DMS53 treated with DMSO at 0.1 percent for 48 hours (cell line): ENCODE measurements around the gene LIPM.

Experiments
- DNase-seq: peaks from one replicate; lab custom pipeline; 2025; ENCODE audit not compliant: unreplicated experiment; lab: John Stamatoyannopoulos, UW

The LIPM gene

GRCh38 chr10:88802523-88803285, at the start of gene LIPM:
TSS of gene LIPM (plus strand) at chr10:88802730. CDS start at chr10:88802897, 167 bp downstream.
- DNase-seq, result no peak

- no peak for DNase-seq
Measured at GRCh38 chr10:88754287-88754686, 48.2 kb upstream of the LIPM start.

GRCh38 chr10:88755753-88756152, 46.8 kb upstream of the LIPM start:
- no peak for DNase-seq

GRCh38 chr10:88756660-88757059, 45.9 kb upstream of the LIPM start:
- DNase-seq, result no peak

- no peak for DNase-seq
Measured at GRCh38 chr10:88759366-88760101, 43.0 kb upstream of the LIPM start, which contains the start of gene LIPN. TSS of gene LIPN (plus strand) at chr10:88760020. CDS start at chr10:88761406, 1,386 bp downstream.

- DNase-seq, result no peak
Measured at GRCh38 chr10:88762906-88763305, 39.6 kb upstream of the LIPM start.

GRCh38 chr10:88763441-88763840, 39.1 kb upstream of the LIPM start:
- DNase-seq, result no peak

GRCh38 chr10:88764110-88764509, 38.4 kb upstream of the LIPM start:
- no peak for DNase-seq

- no peak for DNase-seq
Measured at GRCh38 chr10:88765816-88766215, 36.7 kb upstream of the LIPM start.

GRCh38 chr10:88769384-88769783, 33.1 kb upstream of the LIPM start:
- DNase-seq, result no peak

- DNase-seq, result no peak
Measured at GRCh38 chr10:88781206-88781605, 21.3 kb upstream of the LIPM start.

GRCh38 chr10:88782222-88782621, 20.3 kb upstream of the LIPM start:
- DNase-seq, result no peak

- DNase-seq, result no peak
Measured at GRCh38 chr10:88783724-88784123, 18.8 kb upstream of the LIPM start.

- DNase-seq, result no peak
Measured at GRCh38 chr10:88786032-88786770, 16.3 kb upstream of the LIPM start.

- DNase-seq, result no peak
Measured at GRCh38 chr10:88787463-88787862, 15.1 kb upstream of the LIPM start.

GRCh38 chr10:88788924-88789323, 13.6 kb upstream of the LIPM start:
- no peak for DNase-seq

GRCh38 chr10:88791924-88792323, 10.6 kb upstream of the LIPM start:
- no peak for DNase-seq

GRCh38 chr10:88792661-88793060, 9.9 kb upstream of the LIPM start:
- DNase-seq, result no peak

- no peak for DNase-seq
Measured at GRCh38 chr10:88793712-88794299, 8.7 kb upstream of the LIPM start.

GRCh38 chr10:88794731-88795130, 7.8 kb upstream of the LIPM start:
- DNase-seq, result no peak
